Measurements from ENCODE around the gene HNRNPH2.
A peak's percentile ranks its signal among the peaks of the same experiment; 100 is the strongest.

HNRNPH2 gene

GRCh38 chrX:101385795-101386541 is 22.1 kb upstream of the HNRNPH2 start, which contains the start of gene BTK:
TSS of gene BTK (minus strand) at chrX:101386191. CDS start at chrX:101375284, 10,907 bp downstream.
- H3K9me3 Mint-ChIP-seq = no peaks in the 10 kb centered on the region

GRCh38 chrX:101386542-101386885 is 21.5 kb upstream of the HNRNPH2 start:
- Mint-ChIP-seq H3K27me3 (no peaks in the 10 kb centered on the region), H3K4me1 (ENCODE audit: low read depth in 2 of 2) (peaks cover 4% of the 10 kb centered on the region in 2 donors), H3K27ac (no peak overlapping the region), H3K36me3 (ENCODE audit: insufficient read depth) (peaks cover 7% of the 10 kb centered on the region), H3K4me3 (no peak overlapping the region), H3K9me3 (no peaks in the 10 kb centered on the region)
- ATAC-seq (replicated peaks) (no peak), DNase-seq (no peak)

More at GRCh38 chrX:101385795-101386541, 22.1 kb upstream of the HNRNPH2 start, which contains the start of gene BTK:
- DNase-seq = no peak
- no peak for ATAC-seq (replicated peaks)
- Mint-ChIP-seq H3K27me3 (no peaks in the 10 kb centered on the region), H3K27ac (no peak within 1 kb of the TSS), H3K36me3 (ENCODE audit: insufficient read depth) (peaks cover 6% of the 10 kb centered on the region), H3K4me3 (no peak within 1 kb of the TSS), H3K4me1 (ENCODE audit: low read depth in 2 of 2) (peaks cover 0 to 3% of the 10 kb centered on the region in 2 donors)

DNA sequence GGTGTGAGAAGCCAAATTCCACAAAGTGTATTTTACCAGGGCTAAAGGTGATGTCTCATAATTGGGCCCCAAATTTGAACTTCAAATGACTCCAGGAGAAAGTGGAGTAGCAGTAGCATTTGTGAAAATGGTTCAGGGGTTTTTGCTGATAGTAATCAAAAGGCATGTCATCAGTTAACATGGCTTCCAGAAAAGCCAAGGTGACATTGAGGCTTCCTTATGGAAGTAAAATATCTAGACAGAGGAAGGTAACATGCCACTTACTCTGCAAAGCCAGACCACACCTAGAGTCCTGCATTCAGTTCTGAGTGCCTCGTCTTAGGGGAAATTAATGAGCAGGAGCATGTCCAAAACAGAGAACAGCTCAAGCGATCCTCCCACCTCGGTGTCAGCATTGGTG is 19.4 kb upstream of the HNRNPH2 start:
- DNase-seq (no peak), ATAC-seq (replicated peaks) (no peak)
- H3K36me3 Mint-ChIP-seq (ENCODE audit: insufficient read depth) = peaks cover 20% of the 10 kb centered on the region
- no peaks in the 10 kb centered on the region for H3K27me3 Mint-ChIP-seq
- peaks cover 8 to 21% of the 10 kb centered on the region in 2 donors for H3K4me1 Mint-ChIP-seq (ENCODE audit: low read depth in 2 of 2)
- no peak overlapping the region for H3K4me3 Mint-ChIP-seq
- no peak overlapping the region for H3K27ac Mint-ChIP-seq
- no peaks in the 10 kb centered on the region for H3K9me3 Mint-ChIP-seq

- Mint-ChIP-seq H3K4me3 (peak within 1 kb of the TSS; percentile 92 to 94), H3K27me3 (no peaks in the 10 kb centered on the region), H3K4me1 (ENCODE audit: low read depth in 2 of 2) (peaks cover 8 to 21% of the 10 kb centered on the region in 2 donors), H3K36me3 (ENCODE audit: insufficient read depth) (peaks cover 27% of the 10 kb centered on the region), H3K9me3 (no peaks in the 10 kb centered on the region), H3K27ac (peak within 1 kb of the TSS; percentile 93 to 95)
- DNase-seq (peak; percentile 65 to 67 (median 65)), ATAC-seq (replicated peaks) (peak; percentile 91)
Measured at GRCh38 chrX:101390664-101391525, 17.1 kb upstream of the HNRNPH2 start, which contains the start of gene RPL36A. TSS of gene RPL36A (plus strand) at chrX:101391011. CDS start at chrX:101391044, 33 bp downstream.

DNA sequence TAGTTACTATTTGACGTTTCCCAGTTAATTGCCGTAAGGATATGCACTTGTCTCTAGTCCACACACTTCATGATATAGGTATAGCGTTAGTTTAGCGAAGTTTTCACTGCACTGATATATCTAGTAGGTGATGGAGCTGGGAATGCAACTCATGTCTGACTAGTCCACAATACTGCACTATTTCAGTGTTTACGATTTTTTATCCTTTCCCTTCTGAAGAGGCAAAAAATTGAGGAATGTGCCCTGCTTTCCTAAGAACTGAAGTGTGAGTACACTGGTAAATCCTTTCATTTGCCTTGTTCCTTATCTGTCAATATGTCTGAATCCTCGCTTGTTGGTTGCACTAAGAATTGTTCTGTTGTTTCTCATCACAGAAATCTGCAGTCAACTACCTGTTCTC is 16.2 kb upstream of the HNRNPH2 start:
- Mint-ChIP-seq H3K27me3 (no peaks in the 10 kb centered on the region), H3K27ac (peak overlapping the region; percentile 93 to 95), H3K9me3 (no peaks in the 10 kb centered on the region), H3K4me1 (ENCODE audit: low read depth in 2 of 2) (peaks cover 8 to 21% of the 10 kb centered on the region in 2 donors), H3K36me3 (ENCODE audit: insufficient read depth) (peaks cover 36% of the 10 kb centered on the region), H3K4me3 (peak overlapping the region; percentile 92 to 94)
- ATAC-seq (replicated peaks) = no peak
- DNase-seq = no peak

GRCh38 chrX:101393530-101394305 is 14.3 kb upstream of the HNRNPH2 start:
- DNase-seq (no peak), ATAC-seq (replicated peaks) (no peak)
- Mint-ChIP-seq H3K4me3 (no peak overlapping the region), H3K27me3 (no peaks in the 10 kb centered on the region), H3K4me1 (ENCODE audit: low read depth in 2 of 2) (peaks cover 8 to 21% of the 10 kb centered on the region in 2 donors), H3K36me3 (ENCODE audit: insufficient read depth) (peaks cover 43% of the 10 kb centered on the region), H3K27ac (peak overlapping the region; percentile 93 to 95), H3K9me3 (no peaks in the 10 kb centered on the region)

DNA sequence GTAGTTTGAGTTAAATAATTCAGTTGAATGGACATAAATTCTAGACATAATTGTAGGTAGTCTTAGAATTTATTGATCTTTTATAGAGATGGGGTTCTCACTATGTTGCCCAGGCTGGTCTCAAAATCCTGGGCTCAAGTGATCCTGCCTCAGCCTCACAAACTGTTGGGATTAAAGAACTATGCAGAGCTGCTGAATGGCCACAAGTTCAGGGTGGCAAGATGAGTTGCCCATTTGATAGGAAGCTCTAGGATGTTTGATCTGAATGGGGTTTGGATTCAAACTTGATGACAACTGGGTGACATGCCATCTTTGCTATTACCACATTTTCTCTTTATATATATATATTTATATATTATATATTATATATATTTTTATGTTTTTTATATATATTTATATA is 13.7 kb upstream of the HNRNPH2 start:
- DNase-seq = no peak
- Mint-ChIP-seq H3K4me1 (ENCODE audit: low read depth in 2 of 2) (peaks cover 8 to 21% of the 10 kb centered on the region in 2 donors), H3K27me3 (no peaks in the 10 kb centered on the region), H3K9me3 (no peaks in the 10 kb centered on the region), H3K27ac (peak overlapping the region; percentile 93 to 95), H3K4me3 (no peak overlapping the region), H3K36me3 (ENCODE audit: insufficient read depth) (peaks cover 43% of the 10 kb centered on the region)
- no peak for ATAC-seq (replicated peaks)

- Mint-ChIP-seq H3K27me3 (no peaks in the 10 kb centered on the region), H3K27ac (peak overlapping the region in 1 of 2 donors; percentile 72), H3K4me3 (no peak overlapping the region), H3K9me3 (no peaks in the 10 kb centered on the region), H3K36me3 (ENCODE audit: insufficient read depth) (peaks cover 49% of the 10 kb centered on the region), H3K4me1 (ENCODE audit: low read depth in 2 of 2) (peaks cover 5 to 21% of the 10 kb centered on the region in 2 donors)
- no peak for DNase-seq
- no peak for ATAC-seq (replicated peaks)
Measured at GRCh38 chrX:101395789-101396188, 12.2 kb upstream of the HNRNPH2 start.

DNA sequence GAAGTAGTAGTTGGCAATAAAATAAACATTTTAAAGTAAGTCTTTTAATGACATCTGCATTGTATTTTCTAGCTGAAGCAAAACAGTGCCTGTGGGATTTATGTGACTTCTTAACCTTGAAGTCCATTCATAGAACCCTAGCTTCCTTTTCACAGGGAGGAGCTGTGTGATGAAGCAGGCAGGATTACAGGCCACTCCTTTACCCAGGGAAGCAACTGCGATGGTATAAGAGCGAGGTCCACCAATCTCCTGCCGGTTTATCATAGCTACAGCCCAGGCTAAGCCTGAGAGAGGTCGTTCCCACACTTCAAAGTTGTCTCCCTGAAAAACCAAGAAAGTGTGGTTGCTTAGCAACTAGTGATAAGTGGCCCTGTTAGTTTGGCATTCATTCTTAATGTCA is 10.2 kb upstream of the HNRNPH2 start:
- DNase-seq (no peak), ATAC-seq (replicated peaks) (no peak)
- Mint-ChIP-seq H3K4me1 (ENCODE audit: low read depth in 2 of 2) (peaks cover 0 to 5% of the 10 kb centered on the region in 2 donors), H3K36me3 (ENCODE audit: insufficient read depth) (peaks cover 50% of the 10 kb centered on the region), H3K27ac (no peak overlapping the region), H3K27me3 (no peaks in the 10 kb centered on the region), H3K4me3 (no peak overlapping the region), H3K9me3 (no peaks in the 10 kb centered on the region)

GRCh38 chrX:101398694-101399093 is 9.3 kb upstream of the HNRNPH2 start:
- peaks cover 52% of the 10 kb centered on the region for H3K36me3 Mint-ChIP-seq (ENCODE audit: insufficient read depth)
- no peak for ATAC-seq (replicated peaks)
- H3K4me3 Mint-ChIP-seq = no peak overlapping the region
- H3K9me3 Mint-ChIP-seq = no peaks in the 10 kb centered on the region
- no peaks in the 10 kb centered on the region for H3K27me3 Mint-ChIP-seq
- DNase-seq = no peak
- no peaks in the 10 kb centered on the region for H3K4me1 Mint-ChIP-seq (ENCODE audit: low read depth in 2 of 2)
- no peak overlapping the region for H3K27ac Mint-ChIP-seq

GRCh38 chrX:101399825-101400224 is 8.2 kb upstream of the HNRNPH2 start:
- H3K4me3 Mint-ChIP-seq = no peak overlapping the region
- H3K4me1 Mint-ChIP-seq (ENCODE audit: low read depth in 2 of 2) = no peaks in the 10 kb centered on the region
- H3K9me3 Mint-ChIP-seq = no peaks in the 10 kb centered on the region
- DNase-seq (no peak), ATAC-seq (replicated peaks) (no peak)
- no peaks in the 10 kb centered on the region for H3K27me3 Mint-ChIP-seq
- H3K27ac Mint-ChIP-seq = no peak overlapping the region
- H3K36me3 Mint-ChIP-seq (ENCODE audit: insufficient read depth) = peaks cover 45% of the 10 kb centered on the region

GRCh38 chrX:101407167-101407747 is 765 bp upstream of the HNRNPH2 start:
- Mint-ChIP-seq H3K27me3 (no peaks in the 10 kb centered on the region), H3K4me3 (peak overlapping the region; percentile 90 to 92), H3K4me1 (ENCODE audit: low read depth in 2 of 2) (peaks cover 14 to 20% of the 10 kb centered on the region in 2 donors), H3K9me3 (no peaks in the 10 kb centered on the region), H3K36me3 (ENCODE audit: insufficient read depth) (peaks cover 41% of the 10 kb centered on the region), H3K27ac (peak overlapping the region; percentile 99)
- DNase-seq (no peak), ATAC-seq (replicated peaks) (no peak)

DNA sequence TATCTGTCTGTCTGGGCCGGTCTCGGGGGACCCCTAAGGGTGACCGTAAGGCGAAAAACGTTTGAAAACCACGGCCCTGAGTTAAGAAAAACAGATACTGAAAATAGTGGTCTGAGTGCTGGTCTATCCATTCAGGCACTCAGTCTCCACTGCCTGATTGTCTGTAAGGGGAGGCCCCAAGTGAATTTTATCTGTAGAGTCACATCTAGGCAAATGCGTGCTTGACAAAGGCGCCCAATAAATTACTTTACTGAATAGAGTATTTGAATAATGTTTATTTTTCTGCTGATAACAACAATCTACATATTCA is 465 bp downstream of the HNRNPH2 start:
- no peaks in the 10 kb centered on the region for H3K9me3 Mint-ChIP-seq
- ATAC-seq (replicated peaks) (no peak), DNase-seq (no peak)
- H3K36me3 Mint-ChIP-seq (ENCODE audit: insufficient read depth) = peaks cover 41% of the 10 kb centered on the region
- H3K27me3 Mint-ChIP-seq = no peaks in the 10 kb centered on the region
- H3K4me1 Mint-ChIP-seq (ENCODE audit: low read depth in 2 of 2) = peaks cover 22 to 25% of the 10 kb centered on the region in 2 donors
- H3K4me3 Mint-ChIP-seq = peak overlapping the region; percentile 90 to 92
- H3K27ac Mint-ChIP-seq = peak overlapping the region; percentile 99
